Measurements from ENCODE around the gene EFCAB6.

EFCAB6 gene

DNA sequence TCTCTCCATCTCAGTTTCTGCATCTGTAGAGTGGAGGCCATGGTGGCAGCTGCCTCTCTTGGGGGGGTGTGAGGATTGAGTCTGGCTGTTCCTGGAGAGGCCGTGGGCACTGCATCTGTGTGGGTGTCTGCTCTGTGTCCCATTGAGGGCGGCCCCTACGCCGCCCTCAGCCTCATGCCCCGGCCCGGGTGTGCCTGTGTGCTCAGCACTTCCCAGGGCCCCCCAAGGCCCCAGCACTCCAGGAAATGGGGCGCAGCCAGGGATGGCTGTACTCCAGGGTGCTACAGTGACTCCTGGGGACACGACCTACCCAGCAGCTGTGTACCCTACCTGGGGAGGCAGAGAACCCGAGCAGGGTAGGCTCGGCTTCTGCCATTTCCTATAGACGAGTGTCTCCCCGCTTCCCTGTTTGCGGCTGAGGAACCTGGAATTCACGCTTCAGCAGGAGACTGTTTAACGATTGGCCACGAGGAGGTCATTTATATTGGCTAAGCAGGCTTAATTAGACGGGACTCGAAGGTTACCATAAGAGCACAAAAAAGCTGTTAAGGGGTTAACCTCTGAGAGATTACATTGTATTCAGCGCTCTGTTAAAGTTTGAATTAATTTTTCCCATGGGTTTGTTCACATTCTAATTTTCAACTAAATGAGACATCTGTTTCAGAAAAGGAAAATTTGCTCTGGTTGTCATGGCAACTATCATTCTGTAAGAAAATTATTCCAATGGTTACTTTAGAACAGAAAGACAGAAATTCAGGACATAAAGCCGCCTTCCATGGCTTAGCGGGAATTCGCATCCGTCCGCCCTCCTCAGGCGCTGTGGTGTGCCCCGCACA lies 323.9 kb downstream of the EFCAB6 start:
- no peak for TF ChIP-seq POLR2A (IDR thresholded peaks at IDR 0.05; ENCODE audit: low read depth, low read length)
- no peak for FAIRE-seq
- DNase-seq (ENCODE audit: insufficient read length, low spot score): no peak

DNA sequence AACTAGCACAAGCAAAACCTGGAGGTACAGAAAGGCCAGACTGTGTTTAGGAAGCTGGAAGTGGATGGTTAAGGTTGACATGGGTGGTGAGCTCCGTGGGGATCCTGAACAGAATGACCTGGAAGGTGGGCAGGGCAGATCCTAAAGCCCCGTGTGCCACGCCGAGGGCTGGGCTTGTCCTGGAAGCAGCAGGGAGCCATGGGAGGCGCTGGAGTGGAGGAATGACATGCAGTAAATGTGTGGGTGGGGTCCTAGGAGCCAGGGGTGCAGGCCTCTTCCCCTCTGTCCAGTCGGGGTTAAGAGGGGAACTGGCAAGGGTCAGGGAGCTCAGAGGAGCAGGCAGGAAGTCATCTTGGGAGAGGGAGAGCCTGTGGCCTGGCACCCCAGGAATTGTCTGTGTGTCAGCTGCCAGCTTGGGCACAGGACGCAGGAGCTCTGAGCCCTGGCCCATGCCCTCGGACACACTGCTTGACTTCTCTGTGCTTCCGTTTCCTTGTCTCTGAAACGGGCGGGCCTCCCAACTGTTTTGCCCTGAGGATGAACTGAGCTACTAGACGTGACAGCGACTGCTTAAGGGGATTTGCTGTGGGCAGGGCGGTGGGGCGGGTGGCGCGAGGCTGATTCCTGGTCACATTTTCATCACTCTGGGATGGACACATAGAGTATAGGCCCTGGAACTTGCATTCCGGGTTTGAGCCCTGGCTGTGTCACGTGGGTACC lies 324.6 kb downstream of the EFCAB6 start:
- DNase-seq (ENCODE audit: insufficient read length, low spot score) (no peak), FAIRE-seq (no peak)
- TF ChIP-seq POLR2A (IDR thresholded peaks at IDR 0.05; ENCODE audit: low read depth, low read length): no peak

DNA sequence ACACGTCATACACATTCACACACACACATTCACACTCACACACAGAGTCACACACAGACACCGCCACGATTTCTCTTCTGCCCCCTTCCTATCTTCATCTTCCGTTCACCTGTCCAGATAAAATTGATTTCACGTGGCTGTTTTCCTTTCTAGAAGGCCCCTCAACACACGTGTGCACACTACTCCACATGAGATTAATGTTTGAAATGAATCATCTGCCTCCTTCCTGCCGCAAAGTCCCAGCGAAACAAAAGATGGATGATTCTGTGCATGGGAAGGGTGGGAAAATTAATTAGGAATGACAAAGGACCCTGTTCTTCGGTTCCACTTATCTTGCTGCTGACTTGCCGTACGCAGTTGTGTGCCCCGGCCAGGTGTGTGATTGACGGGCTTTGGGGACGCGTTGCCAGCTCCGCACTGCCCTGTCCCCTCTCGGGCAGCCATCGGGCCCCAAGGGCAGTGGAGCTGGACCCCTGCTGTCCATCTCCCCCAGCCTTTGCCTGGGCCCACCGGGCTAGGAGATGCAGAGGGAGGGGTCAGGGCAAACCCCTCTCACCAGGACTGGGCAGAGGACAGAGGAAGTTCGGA lies 326.5 kb downstream of the EFCAB6 start:
- DNase-seq (ENCODE audit: insufficient read length, low spot score) (no peak), FAIRE-seq (no peak)
- no peak for TF ChIP-seq POLR2A (IDR thresholded peaks at IDR 0.05; ENCODE audit: low read depth, low read length)

DNA sequence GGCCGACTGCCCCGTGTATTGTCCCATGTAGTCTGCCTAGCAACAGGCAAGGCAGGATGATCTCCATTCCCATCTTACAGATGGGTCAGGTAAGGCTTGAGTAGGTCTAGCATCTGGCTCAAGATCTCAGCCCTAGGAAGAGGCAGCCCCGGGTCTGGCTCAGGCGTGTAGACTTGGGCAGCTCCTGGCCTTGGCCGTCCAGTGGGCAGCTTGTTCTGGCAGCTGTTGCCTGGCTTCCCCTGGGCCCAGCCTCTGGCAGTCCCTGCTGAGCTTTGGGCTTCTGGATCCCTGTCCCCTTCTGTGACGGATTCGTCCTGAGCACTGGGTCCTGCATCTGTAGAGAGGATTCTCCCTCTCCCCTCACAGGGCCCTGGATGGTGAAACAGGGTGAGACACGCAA lies 327.9 kb downstream of the EFCAB6 start:
- FAIRE-seq (no peak), DNase-seq (ENCODE audit: insufficient read length, low spot score) (no peak)
- TF ChIP-seq POLR2A (IDR thresholded peaks at IDR 0.05; ENCODE audit: low read depth, low read length): no peak

DNA sequence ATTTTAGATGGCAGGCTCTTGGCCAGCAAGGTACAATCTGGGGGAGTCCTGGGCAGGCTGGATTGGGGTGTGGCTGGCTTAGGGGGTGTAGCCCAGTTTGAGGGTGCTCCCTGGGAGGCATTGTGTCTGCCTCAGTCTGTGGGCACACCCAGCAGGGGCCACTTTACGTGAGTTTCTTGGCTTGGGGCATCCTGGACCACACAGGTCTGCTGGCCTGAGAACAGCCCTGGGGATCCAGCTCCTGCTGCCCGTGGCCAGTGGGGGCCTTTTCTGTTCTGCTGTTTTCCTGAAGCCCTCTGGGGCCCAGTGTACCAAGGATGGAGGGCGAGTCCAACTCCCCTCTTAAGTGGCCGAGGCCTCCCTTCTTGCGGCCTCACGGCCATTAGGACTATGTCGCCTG lies 328.4 kb downstream of the EFCAB6 start:
- no peak for TF ChIP-seq POLR2A (IDR thresholded peaks at IDR 0.05; ENCODE audit: low read depth, low read length)
- no peak for FAIRE-seq
- DNase-seq (ENCODE audit: insufficient read length, low spot score): no peak

DNA sequence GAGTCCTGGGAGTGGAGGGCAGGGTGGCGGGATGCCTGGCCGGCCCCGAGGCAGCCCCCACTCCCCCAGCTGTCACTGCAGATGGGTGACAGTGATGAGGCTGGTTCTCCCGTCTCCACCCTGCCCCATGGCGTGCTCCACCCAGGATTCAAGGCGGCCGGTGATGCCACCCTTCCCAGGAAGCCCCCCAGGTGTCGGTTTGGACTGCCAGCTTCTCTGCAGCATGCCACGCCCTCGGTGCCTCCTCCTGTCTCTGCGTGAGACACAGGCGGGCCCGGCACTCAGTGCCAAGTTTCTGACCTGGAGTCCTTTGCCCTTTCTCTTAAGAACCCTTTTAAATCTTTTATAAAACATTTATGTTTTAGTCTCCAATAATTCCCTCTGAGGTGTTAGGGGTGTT lies 328.8 kb downstream of the EFCAB6 start:
- TF ChIP-seq POLR2A (IDR thresholded peaks at IDR 0.05; ENCODE audit: low read depth, low read length): no peak
- FAIRE-seq (no peak), DNase-seq (ENCODE audit: insufficient read length, low spot score) (no peak)

DNA sequence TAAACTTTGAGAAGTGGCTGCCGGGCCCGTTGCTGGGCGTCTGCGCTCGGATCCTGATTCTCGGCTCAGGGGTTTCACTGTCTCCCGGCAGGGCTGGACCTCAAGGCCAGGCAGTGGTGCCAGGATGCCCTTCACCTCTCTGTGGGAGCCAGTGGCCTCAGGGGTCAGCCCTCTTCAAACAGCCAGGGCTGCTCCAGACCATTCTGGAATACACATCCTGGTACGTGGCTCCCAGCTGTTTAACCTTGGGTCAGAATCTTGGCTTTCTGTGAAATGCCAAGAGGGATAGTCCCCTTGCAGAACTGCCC lies 329.8 kb downstream of the EFCAB6 start:
- FAIRE-seq (no peak), DNase-seq (ENCODE audit: insufficient read length, low spot score) (no peak)
- TF ChIP-seq POLR2A (IDR thresholded peaks at IDR 0.05; ENCODE audit: low read depth, low read length): no peak

DNA sequence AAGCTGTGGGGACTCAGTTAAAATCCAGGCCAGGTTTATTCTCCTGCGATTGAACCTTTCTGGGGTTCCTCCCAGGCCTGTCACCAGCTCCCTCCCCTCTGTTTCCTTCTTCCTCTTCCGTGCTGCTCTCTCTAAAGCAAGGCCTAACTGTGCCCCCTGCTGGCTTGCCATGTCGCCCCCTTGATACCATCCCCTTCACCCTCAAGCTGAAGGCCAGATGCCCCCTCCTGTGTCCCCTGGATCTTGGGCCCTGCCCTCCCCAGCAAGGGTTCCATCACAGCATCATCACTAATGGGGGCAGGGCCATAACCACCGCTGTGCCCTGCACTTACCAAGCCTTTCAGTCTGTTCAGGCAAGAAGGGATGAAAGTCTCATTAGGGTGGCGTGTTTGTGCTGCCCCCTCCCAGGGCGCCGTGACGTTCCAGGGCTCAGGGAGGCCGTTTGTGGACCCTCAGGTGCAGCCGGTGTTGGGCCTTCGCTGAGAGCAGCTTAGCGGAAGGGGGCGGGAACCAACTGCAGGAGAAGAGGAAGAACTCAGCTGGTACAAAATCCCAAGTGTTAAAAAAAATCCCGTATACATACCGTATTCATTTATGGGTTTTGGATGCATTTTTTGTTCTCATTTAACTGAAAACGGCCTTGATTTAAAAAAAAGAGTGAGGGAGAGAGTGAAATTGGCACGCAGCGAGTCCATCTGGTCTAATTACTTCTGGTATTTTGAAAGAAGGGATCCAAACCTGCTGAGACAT lies 330.4 kb downstream of the EFCAB6 start:
- TF ChIP-seq POLR2A (IDR thresholded peaks at IDR 0.05; ENCODE audit: low read depth, low read length): no peak
- FAIRE-seq (no peak), DNase-seq (ENCODE audit: insufficient read length, low spot score) (no peak)

DNA sequence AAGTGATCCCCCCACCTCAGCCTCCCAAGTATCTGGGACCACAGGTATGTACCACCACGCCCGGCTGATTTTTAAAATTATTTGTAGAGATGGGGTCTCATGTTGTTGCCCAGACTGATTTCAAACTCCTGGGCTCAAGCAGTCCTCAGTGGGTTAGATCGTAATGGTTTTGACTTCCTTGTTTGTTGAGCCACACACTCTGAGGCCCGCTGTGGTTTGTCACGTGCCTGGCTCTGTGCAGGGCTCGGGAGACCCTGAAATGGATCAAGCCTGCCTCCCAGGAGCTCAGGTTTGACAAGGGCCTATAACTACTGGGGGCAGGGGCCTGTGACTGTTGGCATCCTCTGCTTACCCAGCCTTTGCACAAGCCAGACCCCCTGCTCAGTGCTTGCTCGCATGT lies 332.1 kb downstream of the EFCAB6 start:
- DNase-seq (ENCODE audit: insufficient read length, low spot score): no peak
- no peak for FAIRE-seq
- no peak for TF ChIP-seq POLR2A (IDR thresholded peaks at IDR 0.05; ENCODE audit: low read depth, low read length)

DNA sequence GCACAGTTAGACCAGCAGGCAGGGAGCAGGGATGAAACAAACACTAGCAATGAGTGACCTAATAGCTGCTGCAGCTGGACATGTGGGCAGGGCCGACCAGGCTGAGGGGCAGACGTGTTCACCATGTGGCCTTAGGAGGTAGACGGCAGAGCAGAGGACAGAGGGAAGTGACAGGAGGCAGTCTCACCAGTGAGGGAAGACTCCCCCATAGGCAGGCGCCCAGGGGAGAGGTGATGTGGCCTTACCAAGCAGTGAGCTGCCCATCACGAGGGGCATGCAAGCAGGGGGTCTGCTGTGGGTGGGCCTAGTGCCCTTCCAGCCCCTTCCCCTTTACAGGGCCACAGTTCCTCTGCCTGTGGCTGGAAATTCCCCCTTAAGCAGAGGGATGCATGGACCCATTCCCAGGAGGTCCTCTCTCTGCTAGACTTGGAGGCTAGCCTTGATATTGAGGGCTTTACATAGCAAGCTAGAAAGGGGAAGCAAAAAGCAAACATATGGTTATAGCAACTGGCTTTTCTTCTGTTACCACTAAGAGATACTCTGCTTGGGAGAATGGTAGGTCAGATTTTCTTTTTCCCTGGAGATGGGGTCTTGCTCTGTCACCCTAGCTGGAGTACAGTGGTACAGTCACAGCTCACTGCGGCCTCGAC lies 332.7 kb downstream of the EFCAB6 start:
- FAIRE-seq (no peak), DNase-seq (ENCODE audit: insufficient read length, low spot score) (no peak)
- no peak for TF ChIP-seq POLR2A (IDR thresholded peaks at IDR 0.05; ENCODE audit: low read depth, low read length)
